ENCODE measurements around the gene LSM5.
"Not testable (repeated sequence)": the region's sequence is repeated elsewhere in the genome, so short reads cannot be mapped to it uniquely, and the experiment has no call there.

GRCh38 chr7:32500216-32500615, 10.0 kb upstream of the LSM5 start:
- TF ChIP-seq CTCF, EP300 (IDR thresholded peaks at IDR 0.05): not testable (repeated sequence)
